ENCODE measurements around the gene CRX.

The CRX gene

GRCh38 chr19:47790398-47790814, 31.3 kb upstream of the CRX start:
- no peaks in the 10 kb centered on the region for H3K36me3 ChIP-seq (ENCODE audit: control insufficient read depth, insufficient read depth, low read length)
- H3K4me3 ChIP-seq (replicated peaks; ENCODE audit: low read depth, low read length): no peak overlapping the region
- peak; percentile 94 for TF ChIP-seq CTCF (IDR thresholded peaks at IDR 0.05; ENCODE audit: insufficient read depth, low read length, poor library complexity, severe bottlenecking)
- peak; percentile 56 for DNase-seq (ENCODE audit: extremely low read depth, insufficient read length)
- H3K27me3 ChIP-seq (replicated peaks; ENCODE audit: control insufficient read depth, insufficient read depth, low read length): no peaks in the 10 kb centered on the region

GRCh38 chr19:47792616-47793015, 29.1 kb upstream of the CRX start:
- H3K4me3 ChIP-seq (replicated peaks; ENCODE audit: low read depth, low read length): no peak overlapping the region
- no peak for TF ChIP-seq CTCF (IDR thresholded peaks at IDR 0.05; ENCODE audit: insufficient read depth, low read length, poor library complexity, severe bottlenecking)
- H3K36me3 ChIP-seq (ENCODE audit: control insufficient read depth, insufficient read depth, low read length): no peaks in the 10 kb centered on the region
- H3K27me3 ChIP-seq (replicated peaks; ENCODE audit: control insufficient read depth, insufficient read depth, low read length): no peaks in the 10 kb centered on the region
- no peak for DNase-seq (ENCODE audit: extremely low read depth, insufficient read length)

GRCh38 chr19:47794526-47794925, 27.2 kb upstream of the CRX start:
- Histone ChIP-seq H3K36me3 (ENCODE audit: control insufficient read depth, insufficient read depth, low read length) (no peaks in the 10 kb centered on the region), H3K27me3 (replicated peaks; ENCODE audit: control insufficient read depth, insufficient read depth, low read length) (no peaks in the 10 kb centered on the region), H3K4me3 (replicated peaks; ENCODE audit: low read depth, low read length) (no peak overlapping the region)
- DNase-seq (ENCODE audit: extremely low read depth, insufficient read length): no peak
- TF ChIP-seq CTCF (IDR thresholded peaks at IDR 0.05; ENCODE audit: insufficient read depth, low read length, poor library complexity, severe bottlenecking): peak; percentile 14

- no peak for TF ChIP-seq CTCF (IDR thresholded peaks at IDR 0.05; ENCODE audit: insufficient read depth, low read length, poor library complexity, severe bottlenecking)
- no peaks in the 10 kb centered on the region for H3K36me3 ChIP-seq (ENCODE audit: control insufficient read depth, insufficient read depth, low read length)
- no peak for DNase-seq (ENCODE audit: extremely low read depth, insufficient read length)
- no peaks in the 10 kb centered on the region for H3K27me3 ChIP-seq (replicated peaks; ENCODE audit: control insufficient read depth, insufficient read depth, low read length)
- no peak overlapping the region for H3K4me3 ChIP-seq (replicated peaks; ENCODE audit: low read depth, low read length)
Measured at GRCh38 chr19:47796785-47797184, 25.0 kb upstream of the CRX start.

GRCh38 chr19:47797996-47798903, 23.5 kb upstream of the CRX start:
- H3K4me3 ChIP-seq (replicated peaks; ENCODE audit: low read depth, low read length): no peak overlapping the region
- H3K27me3 ChIP-seq (replicated peaks; ENCODE audit: control insufficient read depth, insufficient read depth, low read length): no peaks in the 10 kb centered on the region
- H3K36me3 ChIP-seq (ENCODE audit: control insufficient read depth, insufficient read depth, low read length): no peaks in the 10 kb centered on the region
- TF ChIP-seq CTCF (IDR thresholded peaks at IDR 0.05; ENCODE audit: insufficient read depth, low read length, poor library complexity, severe bottlenecking): no peak
- no peak for DNase-seq (ENCODE audit: extremely low read depth, insufficient read length)

Measured in GM06990 (cell line).